K562 (cell line): ENCODE measurements around the gene TBXAS1. TPM values are rescaled to one million over a fixed set of nuclear protein-coding genes. Genes with fewer than 3 reads are reported as not detected.

Experiments used
- ATAC-seq: fragments of 200-7000 bp; cut with Tn5 transposase; 3 replicates; pipeline ENCODE4 v1.9.1; 2020; ENCODE audit warnings: moderate library complexity
- BruUV-seq: library from RNA; stranded (reverse); fragments of 400-500 nt; replicated peaks from 2 replicates; lab custom pipeline; 2021; lab: Mats Ljungman, UMichigan
- CTCF ChIA-PET: fragments of 300-600 bp; formaldehyde crosslinking; extraction: SDS; loops from one replicate; lab custom pipeline; 2021; ENCODE audit warnings: low intra/inter-chr PET ratio; lab: Yijun Ruan, JAX
- POLR2A ChIA-PET: fragments of 300-600, 350-650 bp; sonication (Branson Sonifier 250); formaldehyde crosslinking; extraction: SDS; loops from one replicate; lab custom pipeline; 2021; ENCODE audit warnings: antibody characterized with exemption, inconsistent platforms; lab: Yijun Ruan, JAX
- DNase-seq, 4 experiments: peaks; one replicate each; pipeline versions ENCODE4 v3.0.0 to v3.0.0-alpha.2; 2011 to 2018; ENCODE audit warnings: low spot score in 3 of 4, mixed read lengths in 3 of 4; ENCODE audit errors: extremely low read depth in 1 of 4
- FAIRE-seq: peaks from 2 replicates; lab custom pipeline; 2011; peaks lifted over from hg19 to GRCh38; lab: Jason Lieb, UNC
- H2AFZ ChIP-seq: 2 replicates; pipeline ENCODE4 v1.6.0; 2011; ENCODE audit warnings: low read depth, low read length, control low read depth, inconsistent platforms
- H3K27ac ChIP-seq: fragments of 200-600 bp; 3 replicates; pipeline ENCODE4 v1.8.0; 2011; ENCODE audit warnings: low read depth, mild to moderate bottlenecking, control low read depth, inconsistent platforms, low read length, moderate library complexity, mixed read lengths; ENCODE audit errors: extremely low read depth
- H3K27me3 ChIP-seq, 2 experiments: fragments of 300-600 bp in 1 of 2; 2 replicates in 1 of 2; 3 replicates in 1 of 2; pipeline versions ENCODE4 v1.6.0 to v1.8.0; 2011; ENCODE audit warnings: inconsistent platforms in 2 of 2, low read length in 2 of 2, mild to moderate bottlenecking in 1 of 2, mixed read lengths in 1 of 2, moderate library complexity in 1 of 2; ENCODE audit not compliant: control insufficient read depth in 2 of 2, insufficient read depth in 2 of 2
- H3K36me3 ChIP-seq: fragments of 300-600 bp; 3 replicates; pipeline ENCODE4 v1.8.0; 2011; ENCODE audit warnings: mild to moderate bottlenecking, low read length, inconsistent platforms; ENCODE audit not compliant: control insufficient read depth, insufficient read depth
- H3K4me1 ChIP-seq, 2 experiments: fragments of 200-600 bp in 1 of 2; replicated peaks in 1 of 2; 2 replicates in 1 of 2; 3 replicates in 1 of 2; pipeline versions ENCODE4 v1.5.1 to v1.8.0; 2011; ENCODE audit warnings: inconsistent platforms in 2 of 2, low read length in 2 of 2, mild to moderate bottlenecking in 1 of 2, mixed read lengths in 1 of 2, moderate library complexity in 1 of 2; ENCODE audit not compliant: control insufficient read depth in 2 of 2, insufficient read depth in 2 of 2
- H3K4me2 ChIP-seq: 2 replicates; pipeline ENCODE4 v1.6.1; 2011; ENCODE audit warnings: low read length, control low read depth, inconsistent platforms, mixed read lengths; ENCODE audit not compliant: insufficient read depth
- H3K4me3 ChIP-seq: fragments of 200-600 bp; sonication (generic), shearing (Covaris generic); 2 replicates; pipeline ENCODE4 v1.5.1; 2016; ENCODE audit warnings: control low read depth, inconsistent platforms
- H3K79me2 ChIP-seq: fragments of 200-600 bp; 3 replicates; pipeline ENCODE4 v1.8.0; 2011; ENCODE audit warnings: low read length, inconsistent platforms; ENCODE audit not compliant: control insufficient read depth, insufficient read depth
- H3K9ac ChIP-seq, 2 experiments: 2 replicates each; pipeline versions ENCODE4 v1.6.0 to v1.6.1; 2011; ENCODE audit warnings: low read depth in 2 of 2, low read length in 2 of 2, control low read depth in 1 of 2, inconsistent platforms in 1 of 2, mild to moderate bottlenecking in 1 of 2, mixed read lengths in 1 of 2; ENCODE audit not compliant: insufficient read depth in 1 of 2
- H3K9me1 ChIP-seq: one replicate; pipeline ENCODE4 v1.6.0; 2011; ENCODE audit warnings: inconsistent platforms, mild to moderate bottlenecking, low read length, moderate library complexity; ENCODE audit not compliant: control insufficient read depth, insufficient read depth
- H3K9me3 ChIP-seq: replicated peaks from 2 replicates; pipeline ENCODE4 v1.5.1; 2011; ENCODE audit warnings: low read depth, low read length, inconsistent platforms; ENCODE audit not compliant: control insufficient read depth, insufficient read depth
- H4K20me1 ChIP-seq: replicated peaks from 2 replicates; pipeline ENCODE4 v1.6.1; 2011; ENCODE audit warnings: low read length, inconsistent platforms, mixed read lengths; ENCODE audit not compliant: control insufficient read depth, insufficient read depth
- KLF1 ChIP-seq: fragments of 450-650 bp; IDR thresholded peaks from 2 replicates; pipeline ENCODE4 v1.6.1; 2016; ENCODE audit warnings: missing genetic modification characterization, missing compliant biosample characterization
- whole genome bisulfite sequencing: fragments of 100-300 bp; shearing (Covaris generic); methylation state at CpG from one replicate; pipeline ENCODE4 v1.1.6; 2016; ENCODE audit warnings: low coverage, mixed read lengths; ENCODE audit not compliant: insufficient coverage; ENCODE audit errors: missing lambda C conversion rate; 5-methylcytosine and 5-hydroxymethylcytosine counted together
- in situ Hi-C: fragments of 300-500 bp; cut with MboI; formaldehyde crosslinking; loops from 4 replicates; pipeline ENCODE4 v1.15.0; 2018; ENCODE audit warnings: inconsistent platforms, mixed read lengths
- intact Hi-C: fragments of 100-400 bp; cut with micrococcal nuclease; formaldehyde crosslinking; loops from 2 replicates; pipeline ENCODE4 v1.14.2; 2022
- polyA plus RNA-seq, 8 experiments: library from polyadenylated mRNA; depleted of rRNA in 4 of 8; stranded (reverse) in 5 of 8; unstranded in 3 of 8; fragments of >200 nt; fragmentation: Nextera tagmentation in 2 of 8; fragmentation: Illumina TruSeq in 1 of 8; extraction: Ambion mirVana in 2 of 8; extraction: Trizol in 1 of 8; gene quantifications; 2 replicates each; pipeline versions ENCODE4 v1.2.1 to v1.2.3, GENCODE V29; 2011 to 2014; ENCODE audit warnings: inconsistent platforms in 1 of 8, missing spikeins in 1 of 8
- total RNA-seq, 7 experiments: library from RNA; depleted of rRNA in 6 of 7; stranded (reverse); fragments of >200 nt in 6 of 7; fragmentation: Illumina TruSeq in 2 of 7; extraction: Trizol in 2 of 7; gene quantifications; 2 replicates each; pipeline versions ENCODE4 v1.2.1 to v1.2.3, GENCODE V29; 2011 to 2021; ENCODE audit warnings: low replicate concordance in 1 of 7
- TF ChIP-seq, protein P1 (sequence below): fragments of 450-650 bp; formaldehyde crosslinking; IDR thresholded peaks from 2 replicates; pipeline ENCODE4 v1.4.0; 2022; ENCODE audit warnings: mild to moderate bottlenecking, moderate library complexity
- TF ChIP-seq, protein P2 (sequence below), 2 experiments: fragments of 150-350 bp in 1 of 2; IDR thresholded peaks; 2 replicates each; pipeline ENCODE4 v1.6.1; 2012 to 2016; ENCODE audit warnings: low read depth in 2 of 2, low read length in 2 of 2, mild to moderate bottlenecking in 1 of 2, moderate library complexity in 1 of 2

TBXAS1 gene
- total and polyA plus RNA-seq, 9 of the 15 experiments (the other 6 are each of a cell fraction or from before 2014, with no cell fraction given) = 1.1 to 8.3 (median 1.9) TPM

DNA sequence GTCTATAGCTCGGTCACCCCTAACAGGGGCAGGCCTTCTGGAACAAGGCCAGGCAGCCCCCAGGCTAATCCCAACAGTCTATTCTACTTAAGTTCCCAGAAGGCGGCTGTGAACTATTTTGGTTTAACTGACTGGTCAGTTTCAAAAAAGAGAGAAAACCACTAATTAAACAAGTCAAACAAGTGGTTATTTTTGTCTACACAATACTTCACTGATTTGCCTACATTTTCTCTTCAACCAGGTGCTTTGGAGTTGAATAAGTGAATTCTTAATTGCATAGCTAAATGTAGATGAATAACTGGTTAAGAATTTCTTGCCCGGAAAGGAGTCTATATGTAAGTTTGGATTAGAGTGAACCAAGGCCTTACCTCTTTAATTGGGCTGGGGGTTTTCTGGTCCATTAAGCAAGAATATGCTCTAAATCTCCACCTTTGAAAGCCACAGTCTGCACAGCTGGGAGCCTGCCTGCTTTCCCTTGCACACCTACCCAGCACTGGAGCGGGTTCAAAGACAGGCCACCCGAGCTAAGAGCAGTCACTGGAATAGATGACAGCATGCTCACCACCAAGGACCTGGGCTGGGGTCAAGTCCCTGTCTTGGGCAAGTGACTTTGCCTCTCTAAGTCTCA, 70.4 kb downstream of the TBXAS1 start:
- FAIRE-seq (no peak), DNase-seq (no peak), ATAC-seq (no peak)
- no peak overlapping the region for H3K9ac ChIP-seq
- no TSS peak for BruUV-seq
- no peak for TF ChIP-seq KLF1 (tag)
- TF ChIP-seq, protein P1, sequence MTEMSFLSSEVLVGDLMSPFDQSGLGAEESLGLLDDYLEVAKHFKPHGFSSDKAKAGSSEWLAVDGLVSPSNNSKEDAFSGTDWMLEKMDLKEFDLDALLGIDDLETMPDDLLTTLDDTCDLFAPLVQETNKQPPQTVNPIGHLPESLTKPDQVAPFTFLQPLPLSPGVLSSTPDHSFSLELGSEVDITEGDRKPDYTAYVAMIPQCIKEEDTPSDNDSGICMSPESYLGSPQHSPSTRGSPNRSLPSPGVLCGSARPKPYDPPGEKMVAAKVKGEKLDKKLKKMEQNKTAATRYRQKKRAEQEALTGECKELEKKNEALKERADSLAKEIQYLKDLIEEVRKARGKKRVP (CRISPR knock-in tag) = no peak
- TF ChIP-seq, protein P2, sequence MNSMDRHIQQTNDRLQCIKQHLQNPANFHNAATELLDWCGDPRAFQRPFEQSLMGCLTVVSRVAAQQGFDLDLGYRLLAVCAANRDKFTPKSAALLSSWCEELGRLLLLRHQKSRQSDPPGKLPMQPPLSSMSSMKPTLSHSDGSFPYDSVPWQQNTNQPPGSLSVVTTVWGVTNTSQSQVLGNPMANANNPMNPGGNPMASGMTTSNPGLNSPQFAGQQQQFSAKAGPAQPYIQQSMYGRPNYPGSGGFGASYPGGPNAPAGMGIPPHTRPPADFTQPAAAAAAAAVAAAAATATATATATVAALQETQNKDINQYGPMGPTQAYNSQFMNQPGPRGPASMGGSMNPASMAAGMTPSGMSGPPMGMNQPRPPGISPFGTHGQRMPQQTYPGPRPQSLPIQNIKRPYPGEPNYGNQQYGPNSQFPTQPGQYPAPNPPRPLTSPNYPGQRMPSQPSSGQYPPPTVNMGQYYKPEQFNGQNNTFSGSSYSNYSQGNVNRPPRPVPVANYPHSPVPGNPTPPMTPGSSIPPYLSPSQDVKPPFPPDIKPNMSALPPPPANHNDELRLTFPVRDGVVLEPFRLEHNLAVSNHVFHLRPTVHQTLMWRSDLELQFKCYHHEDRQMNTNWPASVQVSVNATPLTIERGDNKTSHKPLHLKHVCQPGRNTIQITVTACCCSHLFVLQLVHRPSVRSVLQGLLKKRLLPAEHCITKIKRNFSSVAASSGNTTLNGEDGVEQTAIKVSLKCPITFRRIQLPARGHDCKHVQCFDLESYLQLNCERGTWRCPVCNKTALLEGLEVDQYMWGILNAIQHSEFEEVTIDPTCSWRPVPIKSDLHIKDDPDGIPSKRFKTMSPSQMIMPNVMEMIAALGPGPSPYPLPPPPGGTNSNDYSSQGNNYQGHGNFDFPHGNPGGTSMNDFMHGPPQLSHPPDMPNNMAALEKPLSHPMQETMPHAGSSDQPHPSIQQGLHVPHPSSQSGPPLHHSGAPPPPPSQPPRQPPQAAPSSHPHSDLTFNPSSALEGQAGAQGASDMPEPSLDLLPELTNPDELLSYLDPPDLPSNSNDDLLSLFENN (IDR thresholded peaks at IDR 0.05; ENCODE audit: low read depth in 2 of 2, low read length in 2 of 2) = no peak
- H4K20me1 ChIP-seq = no peaks in the 10 kb centered on the region
- H3K9me1 ChIP-seq = no peaks in the 10 kb centered on the region
- POLR2A ChIA-PET = no interaction called here
- CTCF ChIA-PET = no interaction called here
- no peaks in the 10 kb centered on the region for H3K27me3 ChIP-seq
- no peaks in the 10 kb centered on the region for H3K36me3 ChIP-seq
- no peaks in the 10 kb centered on the region for H3K79me2 ChIP-seq
- H3K9me3 ChIP-seq = peaks cover 2% of the 10 kb centered on the region; the same call in 1 of the 2 replicates
- WGBS = 72% methylated on average over 5 of the region's 5 CpGs
- H3K27ac ChIP-seq = no peak overlapping the region
- no peak overlapping the region for H3K4me3 ChIP-seq
- H2AFZ ChIP-seq = no peak overlapping the region
- in situ Hi-C loops = no loop called here
- no peak overlapping the region for H3K4me2 ChIP-seq
- H3K4me1 ChIP-seq = peaks cover 0 to 2% of the 10 kb centered on the region in 2 experiments; a peak in 2 of 5 replicates
- intact Hi-C loops = no loop called here
